Measurements from ENCODE around the gene CTSG.
"Not testable (repeated sequence)": the region's sequence is repeated elsewhere in the genome, so short reads cannot be mapped to it uniquely, and the experiment has no call there.

CTSG gene

DNA sequence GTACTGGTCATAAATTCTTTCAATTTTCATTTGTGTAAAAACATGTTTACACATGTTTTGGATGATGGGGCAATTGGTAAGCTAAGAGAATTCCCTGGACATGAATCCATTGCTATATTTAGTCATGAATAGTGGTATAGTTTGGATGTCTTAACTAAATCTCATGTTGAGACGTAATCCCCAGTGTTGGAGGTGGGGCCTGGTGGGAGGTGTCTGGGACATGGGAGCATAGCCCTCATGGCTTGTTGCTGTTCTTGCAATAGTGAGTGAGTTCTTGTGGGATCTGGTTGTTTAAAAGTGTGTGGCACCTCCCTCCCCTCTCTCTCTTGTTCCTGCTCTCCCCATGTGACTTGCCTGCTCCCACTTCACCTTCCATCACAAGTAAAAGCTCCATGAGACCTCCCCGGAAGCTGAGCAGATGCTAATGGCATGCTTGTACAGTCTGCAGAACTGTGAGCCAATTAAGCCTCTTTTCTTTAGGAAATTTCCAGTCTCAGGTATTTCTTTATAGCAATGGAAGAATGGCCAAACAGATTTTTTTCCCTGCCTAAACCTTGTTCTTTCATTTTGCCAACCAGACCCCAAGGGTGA, 33.6 kb downstream of the CTSG start:
- DNase-seq = no peak

DNA sequence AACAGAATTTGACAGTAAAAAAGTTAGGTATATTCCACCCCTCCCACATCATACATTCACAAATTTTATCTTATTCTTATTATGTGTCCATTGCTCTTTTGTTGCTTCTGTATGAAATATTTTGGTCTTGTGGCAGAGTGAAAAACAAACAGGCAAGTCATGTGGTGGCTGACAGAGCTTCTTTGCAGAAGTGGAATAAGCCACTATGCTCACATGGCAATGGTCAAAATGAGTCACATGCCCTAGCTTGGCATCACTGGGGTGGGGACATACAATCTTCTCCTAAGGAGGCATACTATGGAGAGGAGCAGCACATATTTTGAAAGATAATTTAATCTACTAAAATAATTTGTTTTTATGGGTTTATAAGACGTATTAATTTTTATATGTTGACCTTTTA, 40.3 kb downstream of the CTSG start:
- DNase-seq = no peak

DNA sequence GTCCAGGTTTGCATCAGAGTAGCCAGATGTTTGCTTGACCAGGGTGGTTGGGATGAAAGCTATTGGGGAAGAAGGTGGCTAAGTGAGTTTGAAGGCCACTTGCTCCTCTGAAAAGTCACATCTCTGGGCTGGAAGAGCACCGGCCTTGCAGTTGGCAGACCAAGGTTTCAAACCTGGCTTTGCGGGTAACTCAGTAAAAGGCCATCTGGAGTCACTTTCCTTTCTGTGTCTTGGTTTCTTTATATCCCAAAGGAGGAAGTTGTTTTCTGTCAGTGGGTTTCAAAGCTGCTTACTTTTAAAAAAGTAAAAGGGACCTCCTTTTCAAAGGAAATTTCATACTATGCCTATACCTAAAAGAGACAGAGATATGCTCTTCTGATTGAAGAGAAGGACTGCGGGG, 41.8 kb downstream of the CTSG start:
- DNase-seq = no peak

DNA sequence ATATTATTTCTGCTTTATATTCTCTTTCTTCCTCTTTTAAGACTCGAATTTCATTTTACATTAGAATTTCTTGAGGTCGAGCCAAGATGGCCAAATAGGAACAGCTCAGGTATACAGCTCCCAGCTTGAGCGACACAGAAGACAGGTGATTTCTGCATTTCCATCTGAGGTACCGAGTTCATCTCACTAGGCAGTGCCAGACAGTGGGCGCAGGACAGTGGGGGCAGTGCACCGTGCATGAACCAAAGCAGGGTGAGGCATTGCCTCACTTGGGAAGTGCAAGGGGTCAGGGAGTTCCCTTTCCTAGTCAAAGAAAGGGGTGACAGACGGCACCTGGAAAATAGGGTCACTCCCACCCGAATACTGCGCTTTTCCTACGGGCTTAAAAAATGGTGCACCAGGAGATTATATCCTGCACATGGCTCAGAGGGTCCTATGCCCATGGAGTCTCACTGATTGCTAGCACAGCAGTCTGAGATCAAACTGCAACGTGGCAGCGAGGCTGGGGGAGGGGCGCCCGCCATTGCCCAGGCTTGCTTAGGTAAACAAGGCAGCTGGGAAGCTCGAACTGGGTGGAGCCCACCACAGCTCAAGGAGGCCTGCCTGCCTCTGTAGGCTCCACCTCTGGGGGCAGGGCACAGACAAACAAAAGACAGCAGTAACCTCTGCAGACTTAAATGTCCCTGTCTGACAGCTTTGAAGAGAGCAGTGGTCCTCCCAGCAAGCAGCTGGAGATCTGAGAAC, 50.0 kb downstream of the CTSG start:
- not testable (repeated sequence) for DNase-seq

All from cortex of kidney (tissue), 1 donor.